Left ventricle myocardium superior (tissue), 1 donor: Measurements from ENCODE around the gene ENPP4. TPM values are rescaled to one million over a fixed set of nuclear protein-coding genes. Genes with fewer than 3 reads are reported as not detected.
A peak's percentile ranks its signal among the peaks of the same experiment; 100 is the strongest.
"Not testable (repeated sequence)": the region's sequence is repeated elsewhere in the genome, so short reads cannot be mapped to it uniquely, and the experiment has no call there.

Experiments
- ATAC-seq: fragments of 200-7000 bp; cut with Tn5 transposase; one replicate; pipeline ENCODE4 v1.9.1; 2020; ENCODE audit warnings: mild to moderate bottlenecking, moderate library complexity
- DNase-seq: peaks from one replicate; pipeline ENCODE4 v3.0.0-alpha.2; 2020
- intact Hi-C: fragments of 100-400 bp; cut with micrococcal nuclease; formaldehyde crosslinking; loops from one replicate; pipeline ENCODE4 v1.11.0; 2022
- total RNA-seq: library from RNA; stranded (reverse); fragmentation: NEBNext Ultra II Directional; extraction: Animal tissue kit (Norgen Biotek cat#: 25700); gene quantifications from one replicate; pipeline ENCODE4 v1.2.1, GENCODE V29; 2021
- donor health status: DM: no; HTN: yes; CAD: no; lungs with severe emphysema.

The ENPP4 gene
- total RNA-seq, 1 donor from 2014 or later: 21.3 TPM

DNA sequence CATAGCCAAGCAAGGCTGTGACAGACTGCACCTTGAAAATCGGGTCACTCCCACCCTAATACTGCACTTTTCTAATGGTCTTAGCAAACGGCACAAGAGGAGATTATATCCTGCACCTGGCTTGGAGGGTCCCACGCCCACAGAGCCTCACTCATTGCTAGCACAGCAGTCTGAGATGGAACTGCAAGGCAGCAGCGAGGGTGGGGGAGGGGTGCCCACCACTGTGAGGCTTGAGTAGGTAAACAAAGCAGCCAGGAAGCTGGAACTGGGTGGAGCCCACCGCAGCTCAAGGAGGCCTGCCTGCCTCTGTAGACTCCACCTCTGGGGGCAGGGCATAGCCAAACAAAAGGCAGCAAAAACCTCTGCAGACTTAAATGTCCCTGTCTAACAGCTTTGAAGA lies 10.1 kb upstream of the ENPP4 start:
- intact Hi-C loops, ATAC-seq, DNase-seq: not testable (repeated sequence)

DNA sequence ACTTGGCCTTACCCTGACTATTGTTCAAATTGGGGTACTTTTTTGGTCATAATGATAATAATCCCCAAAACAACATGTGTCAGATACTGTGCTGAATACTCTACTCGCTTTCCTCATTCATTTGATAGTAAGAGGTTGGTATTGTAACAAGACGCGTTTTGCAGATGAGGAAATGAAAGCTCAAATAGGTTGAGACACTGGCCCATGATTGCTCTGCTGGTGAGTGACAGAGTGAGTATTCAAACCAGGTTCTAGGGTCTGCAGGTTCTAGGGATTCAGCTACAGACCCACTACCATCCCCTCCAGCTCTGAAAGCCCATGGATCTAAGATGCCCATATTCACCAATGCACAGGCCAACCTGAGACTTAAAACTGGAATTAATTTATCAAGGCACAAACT lies 1.3 kb upstream of the ENPP4 start:
- ATAC-seq (no peak), DNase-seq (no peak)
- intact Hi-C loops: no loop called here

DNA sequence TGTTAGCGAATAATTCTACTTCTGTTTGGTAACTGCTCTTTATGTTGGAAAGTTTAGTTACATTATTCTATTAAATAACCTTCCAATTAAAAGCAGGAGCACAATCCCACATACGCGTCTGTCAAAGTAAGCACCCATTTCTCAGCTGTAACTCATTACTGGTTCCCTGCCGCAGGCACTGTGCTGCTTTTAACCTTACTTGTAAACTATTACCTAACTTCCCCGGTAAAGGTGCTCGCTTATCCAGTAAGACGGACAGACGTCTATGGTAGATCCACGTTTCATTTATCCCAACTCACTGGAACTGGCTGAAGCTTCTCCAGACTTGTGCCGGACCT lies 529 bp upstream of the ENPP4 start:
- intact Hi-C loops: no loop called here
- no peak for DNase-seq
- ATAC-seq: peak; percentile 33

DNA sequence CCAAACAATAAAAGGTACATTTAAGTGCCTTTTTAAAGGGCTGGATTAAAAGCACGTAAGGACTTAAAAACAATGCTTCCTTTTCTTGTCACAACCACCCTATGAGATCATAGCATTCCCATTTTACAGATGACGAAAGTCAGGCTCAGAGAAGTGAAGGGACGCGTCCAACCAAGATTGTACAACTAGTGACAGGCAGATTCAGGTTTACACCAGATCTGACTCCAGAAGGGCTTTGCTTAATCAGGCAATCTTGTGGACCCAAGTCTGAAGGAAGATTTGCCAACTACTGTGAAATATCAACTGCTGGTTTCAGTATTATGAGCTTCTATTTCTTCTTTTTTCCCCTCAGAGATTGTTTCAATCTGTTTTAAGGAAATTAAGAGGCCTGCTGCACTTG lies 877 bp downstream of the ENPP4 start:
- DNase-seq (no peak), ATAC-seq (no peak)
- intact Hi-C loops: no loop called here

DNA sequence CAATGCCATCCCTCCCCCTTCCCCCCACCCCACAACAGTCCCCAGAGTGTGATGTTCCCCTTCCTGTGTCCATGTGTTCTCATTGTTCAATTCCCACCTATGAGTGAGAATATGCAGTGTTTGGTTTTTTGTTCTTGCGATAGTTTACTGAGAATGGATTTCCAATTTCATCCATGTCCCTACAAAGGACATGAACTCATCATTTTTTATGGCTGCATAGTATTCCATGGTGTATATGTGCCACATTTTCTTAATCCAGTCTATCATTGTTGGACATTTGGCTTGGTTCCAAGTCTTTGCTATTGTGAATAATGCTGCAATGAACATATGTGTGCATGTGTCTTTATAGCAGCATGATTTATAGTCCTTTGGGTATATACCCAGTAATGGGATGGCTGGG lies 1.5 kb downstream of the ENPP4 start:
- DNase-seq, ATAC-seq, intact Hi-C loops: not testable (repeated sequence)

DNA sequence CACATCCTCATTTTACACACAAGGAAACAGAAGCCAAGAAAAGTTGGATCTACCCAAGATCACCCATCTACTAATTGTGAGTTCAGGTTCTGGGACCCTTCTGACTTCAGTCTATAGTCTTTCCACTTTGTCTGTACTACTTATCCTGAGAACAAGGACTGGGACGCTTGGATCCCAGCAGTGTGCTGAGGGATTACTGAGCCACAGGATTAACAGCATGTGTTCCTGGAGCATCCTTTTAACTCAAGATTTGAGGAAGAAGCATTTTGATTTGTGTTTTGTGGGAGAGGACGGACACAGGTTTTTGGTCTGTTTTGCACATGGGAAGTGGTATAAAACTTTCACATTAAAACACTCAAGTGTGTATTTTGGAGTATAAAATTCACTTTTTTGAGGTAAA lies 4.4 kb downstream of the ENPP4 start:
- ATAC-seq (no peak), DNase-seq (no peak)
- intact Hi-C loops: no loop called here

DNA sequence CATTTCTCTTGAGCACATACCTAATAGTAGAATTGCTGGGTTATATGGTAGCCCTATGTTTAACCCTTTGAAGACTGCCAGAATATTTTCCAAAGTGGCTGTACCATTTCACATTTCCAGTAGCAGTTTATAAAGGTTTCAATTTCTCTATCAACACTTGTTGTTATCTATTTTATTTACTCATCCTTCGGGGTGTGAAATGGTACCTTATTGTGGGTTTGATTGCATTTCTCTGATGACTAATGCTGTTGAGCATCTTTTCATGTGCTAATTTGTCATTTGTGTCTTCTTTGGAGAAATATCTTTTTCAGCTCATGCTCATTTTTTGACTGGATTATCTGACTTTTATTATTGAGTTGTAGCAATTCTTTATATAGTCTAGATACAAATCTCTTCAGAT lies 5.4 kb downstream of the ENPP4 start:
- DNase-seq (no peak), ATAC-seq (no peak)
- intact Hi-C loops: no loop called here

DNA sequence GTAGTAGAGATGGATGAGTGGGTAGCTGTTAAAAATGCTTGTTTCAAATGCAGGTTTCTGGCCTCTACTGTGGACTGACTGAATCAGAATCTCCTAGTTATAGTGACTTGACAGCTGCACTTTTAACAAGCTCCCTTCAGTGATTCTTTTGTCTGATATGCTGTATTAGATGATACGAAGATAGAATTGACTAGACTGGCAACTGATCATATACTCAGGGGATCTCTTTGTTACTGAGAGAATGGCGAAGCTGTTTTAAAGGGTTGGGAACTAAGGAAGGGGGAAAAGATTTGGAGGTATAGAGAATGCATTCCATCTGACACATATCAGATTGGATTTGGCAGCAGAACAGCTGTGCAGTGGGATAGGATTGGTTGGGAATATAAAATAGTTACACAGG lies 7.0 kb downstream of the ENPP4 start:
- ATAC-seq (no peak), DNase-seq (no peak)
- intact Hi-C loops: no loop called here

DNA sequence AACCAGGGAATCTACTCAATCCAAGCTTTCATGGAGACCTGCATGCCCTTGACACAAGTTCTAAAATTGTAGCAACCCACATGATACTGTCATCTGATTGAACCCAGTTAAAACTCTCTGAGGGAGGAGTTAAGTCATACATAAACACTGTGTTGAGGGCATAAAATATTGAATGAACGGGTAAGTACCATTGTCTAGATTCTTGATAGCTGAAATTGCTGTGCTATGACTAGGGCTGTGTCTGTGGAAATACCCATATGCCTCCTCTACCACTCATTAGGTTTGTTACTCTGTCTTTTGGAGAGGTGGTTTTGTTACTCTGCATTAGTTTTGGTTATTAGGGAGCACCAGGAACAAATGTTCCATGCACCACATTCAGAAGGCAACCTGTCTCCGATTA lies 7.6 kb downstream of the ENPP4 start:
- peak; percentile 34 for ATAC-seq
- DNase-seq: no peak
- intact Hi-C loops: no loop called here

DNA sequence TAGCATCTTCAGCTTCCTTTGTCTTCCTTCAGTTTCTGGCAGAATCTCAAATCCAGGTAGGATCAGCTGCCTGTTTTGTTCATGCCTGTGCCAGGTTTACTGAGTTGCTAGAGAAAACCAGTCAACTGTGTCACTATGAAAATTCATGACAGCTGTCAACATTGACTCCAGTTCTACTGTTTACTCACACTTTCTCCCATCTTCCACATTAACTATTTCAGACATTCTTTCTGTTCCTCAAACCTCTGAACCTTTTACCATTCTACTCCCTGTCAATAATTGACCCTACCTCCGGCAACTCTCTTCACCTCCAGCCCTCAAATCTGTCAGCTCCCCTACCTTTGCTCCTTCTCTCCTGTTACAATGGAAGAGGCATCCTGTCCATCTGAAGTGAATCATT lies 8.5 kb downstream of the ENPP4 start:
- no peak for ATAC-seq
- intact Hi-C loops: no loop called here
- no peak for DNase-seq

DNA sequence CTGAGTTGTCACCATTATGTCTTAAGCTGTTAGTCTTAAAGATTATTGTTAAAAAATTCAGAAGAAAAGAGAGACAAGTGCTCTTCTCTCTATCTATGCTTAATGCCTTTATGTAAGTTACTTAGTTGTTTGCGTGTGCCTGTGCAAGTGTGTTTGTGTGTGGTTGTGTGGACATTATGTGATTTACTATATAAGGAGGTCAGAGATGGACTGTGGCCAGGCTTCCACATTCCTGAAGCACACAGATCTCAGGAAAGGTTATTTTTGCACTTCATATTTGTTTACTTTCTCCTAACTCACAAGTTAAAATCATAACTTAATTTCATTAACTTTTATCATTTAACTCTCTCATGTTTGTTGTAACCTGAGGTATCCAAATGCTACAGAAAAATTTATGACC lies 14.5 kb downstream of the ENPP4 start:
- no peak for DNase-seq
- peak; percentile 40 for ATAC-seq
- intact Hi-C loops: no loop called here

DNA sequence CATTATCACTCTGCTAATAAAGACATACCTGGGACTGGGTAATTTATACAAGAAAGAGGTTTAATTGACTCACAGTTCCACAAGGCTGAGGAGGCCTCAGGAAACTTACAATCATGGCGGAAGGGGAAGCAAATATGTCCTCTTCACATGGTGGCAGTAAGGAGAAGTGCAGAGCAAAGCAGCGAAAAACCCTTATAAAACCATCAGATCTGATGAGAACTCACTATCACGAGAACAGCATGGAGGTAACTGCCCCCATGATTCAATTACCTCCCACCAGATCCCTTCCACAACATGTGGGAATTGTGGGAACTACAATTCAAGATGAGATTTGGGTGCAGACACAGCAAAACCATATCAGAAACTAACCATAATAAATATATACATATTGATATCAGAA lies 19.3 kb downstream of the ENPP4 start:
- DNase-seq, intact Hi-C loops, ATAC-seq: not testable (repeated sequence)

DNA sequence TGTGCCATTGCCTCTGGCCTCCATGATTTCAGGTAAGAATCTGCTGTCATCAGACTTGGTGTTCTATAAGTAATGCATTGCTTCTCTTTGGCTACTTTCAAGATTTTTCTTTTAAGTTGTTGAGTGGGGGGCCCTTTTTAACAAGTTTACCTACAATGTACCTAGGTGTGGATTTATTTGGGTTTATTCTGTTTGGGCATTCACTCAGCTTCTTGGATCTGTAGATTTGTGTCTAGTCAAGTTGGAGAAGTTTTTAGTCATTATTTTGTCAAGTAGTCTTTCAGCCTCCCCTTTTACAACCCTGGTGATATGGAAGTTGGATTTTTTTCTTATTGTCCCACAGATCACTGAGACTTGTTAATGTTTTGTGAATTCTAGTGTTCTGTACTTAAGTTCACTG lies 26.9 kb downstream of the ENPP4 start:
- no peak for DNase-seq
- intact Hi-C loops: no loop called here
- no peak for ATAC-seq

DNA sequence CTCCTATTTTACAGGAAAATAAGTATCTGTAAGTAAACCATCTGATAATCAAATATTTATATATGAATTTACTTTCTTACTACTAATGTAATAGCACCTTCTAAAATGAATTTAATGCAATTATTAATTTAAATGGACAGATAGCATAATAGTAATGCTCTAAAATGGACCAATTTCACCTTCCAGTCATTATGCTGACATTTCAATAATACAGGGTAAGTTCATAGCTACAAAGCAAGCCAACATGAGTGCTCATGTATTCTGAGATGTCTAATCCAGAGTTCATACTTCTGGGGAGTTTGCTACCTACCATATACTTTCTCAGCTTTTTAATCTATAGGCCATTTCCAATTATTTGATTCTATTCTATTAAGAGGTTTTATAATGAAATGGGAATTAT lies 29.4 kb downstream of the ENPP4 start:
- intact Hi-C loops: no loop called here
- DNase-seq: no peak
- ATAC-seq: no peak

DNA sequence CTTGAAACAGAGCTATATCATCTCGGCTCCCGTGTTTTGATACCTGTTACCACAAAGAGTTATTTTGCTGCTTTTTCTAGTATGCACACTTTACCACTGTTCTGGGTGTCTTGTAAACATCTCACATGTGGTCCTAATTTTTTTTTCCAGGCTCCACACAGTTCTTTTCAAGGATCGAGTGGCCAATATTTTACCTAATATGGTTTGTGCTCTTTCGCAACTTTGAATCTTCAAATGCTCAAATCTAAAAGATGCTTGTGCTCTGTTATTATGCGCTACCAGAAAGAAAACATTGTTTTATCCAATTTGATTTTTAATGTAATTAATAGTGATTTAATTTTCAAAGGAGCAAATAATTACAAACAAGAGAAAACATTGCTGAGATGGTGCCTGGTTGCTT lies 30.3 kb downstream of the ENPP4 start:
- DNase-seq: no peak
- no peak for ATAC-seq
- intact Hi-C loops: no loop called here

DNA sequence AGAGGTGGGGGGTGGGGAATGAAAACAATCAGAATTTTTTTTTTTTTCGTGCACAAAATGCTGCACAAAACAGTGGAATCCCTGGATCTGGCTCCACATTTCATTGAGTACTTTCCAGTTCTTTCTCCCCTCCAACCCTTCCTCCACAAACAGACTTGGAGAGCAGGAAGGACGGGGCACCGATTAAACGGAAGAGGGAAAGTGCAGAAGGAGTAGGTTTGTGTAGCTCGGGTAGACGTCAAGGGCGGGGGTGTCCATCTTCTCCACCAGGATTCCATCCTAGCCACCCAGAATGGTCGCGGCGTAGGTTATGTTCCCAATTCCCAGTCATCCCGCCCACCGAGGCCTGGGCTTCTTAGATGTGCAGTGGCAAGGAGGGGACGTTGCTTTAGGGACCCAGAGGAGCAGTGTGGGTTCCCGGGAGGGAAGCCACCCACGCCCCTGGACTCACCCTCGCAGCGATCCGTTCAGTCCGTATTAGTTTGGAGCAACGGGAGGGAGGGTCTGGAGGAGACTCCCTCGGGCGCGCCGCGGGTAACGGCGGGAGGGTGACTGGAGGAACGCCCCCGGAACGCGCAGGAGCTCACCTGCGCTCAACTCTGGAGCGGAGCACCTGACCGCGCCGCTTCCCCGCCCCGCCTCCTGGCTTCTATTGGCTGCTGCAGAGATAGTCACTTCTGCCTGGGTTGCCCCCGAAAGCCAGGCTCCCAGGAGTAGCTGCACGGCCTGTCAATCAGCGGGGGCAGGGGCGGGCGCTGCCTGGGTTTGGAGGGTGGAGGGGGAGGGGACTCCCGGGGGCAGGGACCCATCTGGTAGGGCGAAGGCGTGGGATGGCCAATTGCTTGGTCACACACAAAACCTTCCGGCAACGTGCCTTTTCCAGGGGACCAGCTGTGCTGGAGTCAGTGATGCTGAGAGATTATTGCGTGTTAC lies 40.8 kb downstream of the ENPP4 start, which contains the start of gene ENPP5:
ENPP5 (minus strand) TSS at position 624 of the 933 bp plus-strand sequence. CDS start 2,718 bp downstream, outside the sequence.
- DNase-seq (peak; percentile 85), ATAC-seq (peak; percentile 99)
- intact Hi-C loops: no loop called here

DNA sequence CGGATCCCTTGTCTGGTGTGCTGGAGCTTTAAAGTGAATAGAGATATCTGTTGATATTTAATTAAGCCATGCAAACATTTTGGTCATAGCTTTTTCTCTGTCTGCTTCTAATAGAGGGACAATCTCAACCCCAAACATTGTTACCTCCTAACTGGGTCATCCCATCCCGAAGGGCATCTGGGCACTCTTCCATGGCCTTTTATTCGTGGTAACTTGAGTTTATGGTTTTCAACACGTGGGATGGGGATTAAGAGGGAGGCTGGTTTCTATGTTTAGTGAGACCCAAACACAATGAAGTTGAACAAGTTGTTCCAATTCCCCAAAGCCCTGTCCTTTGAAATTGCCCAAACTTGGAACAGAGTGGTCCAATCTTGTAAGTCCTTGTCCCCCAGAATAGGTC lies 42.4 kb downstream of the ENPP4 start:
- DNase-seq (no peak), ATAC-seq (no peak)
- intact Hi-C loops: no loop called here

DNA sequence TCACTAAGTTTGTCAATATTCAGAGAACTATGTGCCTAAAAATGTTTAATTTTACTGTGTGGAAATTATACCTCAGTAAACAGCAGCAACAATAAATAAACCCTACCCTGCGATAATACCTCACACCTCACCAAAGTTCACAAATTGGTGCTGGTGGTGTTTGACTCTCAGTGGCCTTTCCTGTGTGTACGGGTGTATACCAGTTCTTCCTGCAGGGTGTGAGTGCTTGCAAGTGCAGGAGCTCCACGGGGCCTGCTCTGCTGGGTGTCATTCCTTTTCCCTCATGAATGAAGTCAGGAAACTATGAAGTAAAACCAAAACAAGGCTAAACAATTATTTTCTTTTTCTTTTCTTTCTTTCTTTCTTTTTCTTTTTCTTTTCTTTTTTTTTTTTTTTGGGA lies 45.1 kb downstream of the ENPP4 start:
- intact Hi-C loops: no loop called here
- ATAC-seq (no peak), DNase-seq (no peak)

DNA sequence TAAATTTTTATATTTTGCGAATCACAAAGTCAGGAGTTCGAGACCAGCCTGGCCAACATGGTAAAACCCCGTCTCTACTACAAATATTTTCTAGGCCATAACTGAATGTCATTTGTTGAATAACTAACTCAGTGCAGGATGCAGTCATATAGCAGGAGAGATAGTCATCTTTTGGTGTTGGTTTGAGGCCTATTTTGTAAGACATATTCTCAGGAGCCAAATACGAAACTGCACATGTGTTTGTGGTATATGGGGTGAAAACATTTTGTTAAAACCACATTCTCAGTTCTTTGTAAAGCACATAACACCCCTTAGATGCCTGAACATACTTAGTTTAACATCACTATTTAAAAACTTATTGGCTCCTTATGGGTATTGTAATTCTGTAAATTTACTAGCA lies 45.7 kb downstream of the ENPP4 start:
- no peak for DNase-seq
- intact Hi-C loops: no loop called here
- no peak for ATAC-seq

DNA sequence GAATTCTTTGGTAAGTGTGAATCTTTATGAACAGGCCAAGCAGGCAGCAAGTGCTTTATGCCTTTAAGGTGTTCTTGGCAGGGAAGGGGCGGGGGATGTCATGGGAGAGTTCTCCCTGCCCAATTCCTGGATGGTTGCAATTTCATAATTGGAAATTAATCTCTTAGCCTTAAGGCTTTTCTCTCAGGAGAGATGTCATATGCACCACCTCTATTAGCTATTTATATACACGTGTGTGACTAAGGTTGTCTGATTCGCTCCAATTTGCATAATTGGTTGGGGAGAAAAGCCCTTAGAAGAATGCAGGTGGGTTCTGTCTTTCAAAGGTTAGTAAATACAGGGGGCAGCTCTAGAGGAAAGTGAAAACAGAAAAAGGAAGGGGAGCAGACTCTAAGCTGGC lies 46.2 kb downstream of the ENPP4 start:
- no peak for ATAC-seq
- intact Hi-C loops: no loop called here

DNA sequence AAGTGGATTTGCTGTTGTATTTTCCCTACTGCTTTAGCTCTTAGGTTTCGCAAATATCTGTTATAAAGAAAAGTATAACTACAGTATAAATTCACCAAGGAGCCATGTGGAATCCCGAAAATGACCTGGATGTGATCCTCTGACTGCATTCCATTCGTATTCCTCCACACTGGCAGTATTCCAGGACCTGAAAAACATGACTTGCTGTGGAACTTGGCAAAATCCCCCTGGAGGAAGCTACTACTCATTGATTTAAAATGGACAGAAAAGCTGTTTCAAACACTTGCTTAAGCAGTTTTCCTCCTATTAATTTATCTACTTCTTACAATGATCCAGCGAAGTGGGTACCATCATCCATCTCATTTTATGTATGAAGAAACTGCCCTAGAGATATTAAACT lies 54.3 kb downstream of the ENPP4 start:
- no peak for DNase-seq
- no peak for ATAC-seq
- intact Hi-C loops: no loop called here

More for the DNA sequence above, 46.2 kb downstream of the ENPP4 start:
- DNase-seq: no peak
